Right forelimb (tissue), 1 donor: Measurements from ENCODE around the gene CYP4F8.

Experiments used
- DNase-seq: peaks from one replicate; pipeline ENCODE4 v3.0.0-alpha.2; 2018

CYP4F8 gene

GRCh38 chr19:15616627-15617270 lies 1.7 kb downstream of the CYP4F8 start:
- no peak for DNase-seq

- DNase-seq: no peak
Measured at GRCh38 chr19:15618321-15618720, 3.3 kb downstream of the CYP4F8 start.

GRCh38 chr19:15621801-15622200 lies 6.8 kb downstream of the CYP4F8 start:
- DNase-seq: no peak

GRCh38 chr19:15622991-15623390 lies 8.0 kb downstream of the CYP4F8 start:
- no peak for DNase-seq

- no peak for DNase-seq
Measured at GRCh38 chr19:15623711-15624318, 8.8 kb downstream of the CYP4F8 start.

- no peak for DNase-seq
Measured at GRCh38 chr19:15628236-15629002, 13.4 kb downstream of the CYP4F8 start.

- DNase-seq: peak; percentile 84
Measured at GRCh38 chr19:15629003-15629880, 14.2 kb downstream of the CYP4F8 start.

GRCh38 chr19:15631817-15632216 lies 16.8 kb downstream of the CYP4F8 start:
- no peak for DNase-seq

GRCh38 chr19:15633082-15633835 lies 18.2 kb downstream of the CYP4F8 start:
- no peak for DNase-seq

- DNase-seq: no peak
Measured at GRCh38 chr19:15634105-15634504, 19.1 kb downstream of the CYP4F8 start.

GRCh38 chr19:15635016-15635805 lies 20.2 kb downstream of the CYP4F8 start:
- no peak for DNase-seq

- DNase-seq: no peak
Measured at GRCh38 chr19:15636026-15636425, 21.0 kb downstream of the CYP4F8 start.

GRCh38 chr19:15639596-15639995 lies 24.6 kb downstream of the CYP4F8 start:
- no peak for DNase-seq

- no peak for DNase-seq
Measured at GRCh38 chr19:15640294-15640903, 25.4 kb downstream of the CYP4F8 start, which contains the start of gene CYP4F3. Gene CYP4F3, plus strand, starts transcription at chr19:15640897. Its CDS starts 519 bp downstream, at chr19:15641416.

GRCh38 chr19:15640904-15641597 lies 26.0 kb downstream of the CYP4F8 start:
- no peak for DNase-seq

GRCh38 chr19:15641901-15642491 lies 27.0 kb downstream of the CYP4F8 start:
- no peak for DNase-seq

GRCh38 chr19:15642807-15643206 lies 27.8 kb downstream of the CYP4F8 start:
- no peak for DNase-seq

GRCh38 chr19:15643387-15643786 lies 28.4 kb downstream of the CYP4F8 start:
- no peak for DNase-seq

- no peak for DNase-seq
Measured at GRCh38 chr19:15644066-15644741, 29.2 kb downstream of the CYP4F8 start.
